ENCODE data around the gene ATL1. TPM values are rescaled to one million over a fixed set of nuclear protein-coding genes. Genes with fewer than 3 reads are reported as not detected.

Gene ATL1
- total and polyA plus RNA-seq, 2 of the 13 experiments (the other 11 are each of a cell fraction or from before 2014, with no cell fraction given), result 0.60 to 0.65 TPM

DNA sequence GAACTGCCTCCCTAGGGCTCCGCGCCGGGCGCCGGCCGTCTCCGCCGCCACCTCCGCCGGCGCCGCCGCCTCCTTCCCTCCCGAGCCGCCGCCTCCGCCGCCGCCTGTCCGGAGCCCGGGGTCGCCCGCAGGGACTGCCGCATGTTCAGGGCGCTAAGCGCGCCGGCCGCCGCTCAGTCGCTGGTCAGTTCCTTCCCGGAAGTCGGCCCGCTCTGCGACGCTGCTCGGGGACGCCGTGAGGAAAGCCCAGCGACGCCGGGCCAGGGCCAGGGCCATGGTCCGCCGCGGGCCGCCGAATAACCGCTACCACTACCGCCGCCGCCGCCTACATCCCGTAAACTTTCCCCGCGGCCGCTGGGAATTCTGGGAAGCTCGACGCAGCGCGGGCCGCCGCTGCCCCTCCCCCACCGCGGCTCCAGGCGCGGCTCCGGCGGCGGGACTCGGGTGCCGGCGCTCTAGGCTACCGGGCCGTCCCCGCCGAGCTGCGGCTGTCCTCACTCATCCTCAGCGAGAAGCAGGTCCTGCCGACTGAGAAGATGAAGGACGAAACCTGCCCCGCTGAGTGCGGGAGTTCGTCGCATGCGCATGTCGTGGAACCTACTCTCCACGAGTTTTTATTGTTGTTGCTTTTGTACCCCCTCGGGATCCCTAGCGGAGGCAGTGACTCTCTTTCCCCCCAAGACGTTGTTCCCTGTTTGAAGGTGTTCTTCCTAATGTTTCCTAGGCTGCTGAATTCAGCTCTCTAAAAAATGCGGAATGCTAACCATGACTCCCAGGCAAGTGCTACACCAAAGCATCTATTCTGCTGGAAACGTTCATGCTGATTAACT is 108.3 kb downstream of the ATL1 start, which contains the start of gene SAV1 (continued):
- TF ChIP-seq, protein P1, sequence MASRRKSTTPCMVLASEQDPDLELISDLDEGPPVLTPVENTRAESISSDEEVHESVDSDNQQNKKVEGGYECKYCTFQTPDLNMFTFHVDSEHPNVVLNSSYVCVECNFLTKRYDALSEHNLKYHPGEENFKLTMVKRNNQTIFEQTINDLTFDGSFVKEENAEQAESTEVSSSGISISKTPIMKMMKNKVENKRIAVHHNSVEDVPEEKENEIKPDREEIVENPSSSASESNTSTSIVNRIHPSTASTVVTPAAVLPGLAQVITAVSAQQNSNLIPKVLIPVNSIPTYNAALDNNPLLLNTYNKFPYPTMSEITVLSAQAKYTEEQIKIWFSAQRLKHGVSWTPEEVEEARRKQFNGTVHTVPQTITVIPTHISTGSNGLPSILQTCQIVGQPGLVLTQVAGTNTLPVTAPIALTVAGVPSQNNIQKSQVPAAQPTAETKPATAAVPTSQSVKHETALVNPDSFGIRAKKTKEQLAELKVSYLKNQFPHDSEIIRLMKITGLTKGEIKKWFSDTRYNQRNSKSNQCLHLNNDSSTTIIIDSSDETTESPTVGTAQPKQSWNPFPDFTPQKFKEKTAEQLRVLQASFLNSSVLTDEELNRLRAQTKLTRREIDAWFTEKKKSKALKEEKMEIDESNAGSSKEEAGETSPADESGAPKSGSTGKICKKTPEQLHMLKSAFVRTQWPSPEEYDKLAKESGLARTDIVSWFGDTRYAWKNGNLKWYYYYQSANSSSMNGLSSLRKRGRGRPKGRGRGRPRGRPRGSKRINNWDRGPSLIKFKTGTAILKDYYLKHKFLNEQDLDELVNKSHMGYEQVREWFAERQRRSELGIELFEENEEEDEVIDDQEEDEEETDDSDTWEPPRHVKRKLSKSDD (CRISPR knock-in tag; IDR thresholded peaks at IDR 0.05; ENCODE audit: low read depth), result no peak
- TF ChIP-seq PRMT3 (CRISPR knock-in tag; IDR thresholded peaks at IDR 0.05; ENCODE audit: borderline replicate concordance, low read depth) (no peak), ATF7-NPFF (CRISPR knock-in tag; IDR thresholded peaks at IDR 0.05; ENCODE audit: low read depth) (peak; percentile 86), HNRNPL (IDR thresholded peaks at IDR 0.05; ENCODE audit: low read depth, low read length) (no peak), GPBP1L1 (CRISPR knock-in tag; IDR thresholded peaks at IDR 0.05) (no peak), BRF2 (CRISPR knock-in tag; IDR thresholded peaks at IDR 0.05) (0 out of 2 replicates have a peak, but pooled peaks have one; percentile 19), MTA3 (CRISPR knock-in tag; IDR thresholded peaks at IDR 0.05) (no peak), SMC3 (IDR thresholded peaks at IDR 0.05; ENCODE audit: low read length) (no peak), ZNF317 (CRISPR knock-in tag; IDR thresholded peaks at IDR 0.05) (no peak), ERF (CRISPR knock-in tag; IDR thresholded peaks at IDR 0.05) (peak; percentile 54; the same call in 1 of the 2 replicates), PAX8 (CRISPR knock-in tag; IDR thresholded peaks at IDR 0.05; ENCODE audit: borderline replicate concordance) (peak; percentile 91; the same call in 1 of the 2 replicates), ZNF10 (CRISPR knock-in tag; IDR thresholded peaks at IDR 0.05; ENCODE audit: borderline replicate concordance, low read depth) (no peak), CBX1 (IDR thresholded peaks at IDR 0.05; ENCODE audit: low read depth) (peak; percentile 30), CREM (IDR thresholded peaks at IDR 0.05) (peak; percentile 39; the same call in 1 of the 2 replicates), CREM (CRISPR knock-in tag; IDR thresholded peaks at IDR 0.05) (no peak), KLF11 (CRISPR knock-in tag; IDR thresholded peaks at IDR 0.05) (no peak), ZNF383 (CRISPR knock-in tag; IDR thresholded peaks at IDR 0.05; ENCODE audit: borderline replicate concordance) (0 out of 2 replicates have a peak, but pooled peaks have one; percentile 71)
- TF ChIP-seq, protein P2, sequence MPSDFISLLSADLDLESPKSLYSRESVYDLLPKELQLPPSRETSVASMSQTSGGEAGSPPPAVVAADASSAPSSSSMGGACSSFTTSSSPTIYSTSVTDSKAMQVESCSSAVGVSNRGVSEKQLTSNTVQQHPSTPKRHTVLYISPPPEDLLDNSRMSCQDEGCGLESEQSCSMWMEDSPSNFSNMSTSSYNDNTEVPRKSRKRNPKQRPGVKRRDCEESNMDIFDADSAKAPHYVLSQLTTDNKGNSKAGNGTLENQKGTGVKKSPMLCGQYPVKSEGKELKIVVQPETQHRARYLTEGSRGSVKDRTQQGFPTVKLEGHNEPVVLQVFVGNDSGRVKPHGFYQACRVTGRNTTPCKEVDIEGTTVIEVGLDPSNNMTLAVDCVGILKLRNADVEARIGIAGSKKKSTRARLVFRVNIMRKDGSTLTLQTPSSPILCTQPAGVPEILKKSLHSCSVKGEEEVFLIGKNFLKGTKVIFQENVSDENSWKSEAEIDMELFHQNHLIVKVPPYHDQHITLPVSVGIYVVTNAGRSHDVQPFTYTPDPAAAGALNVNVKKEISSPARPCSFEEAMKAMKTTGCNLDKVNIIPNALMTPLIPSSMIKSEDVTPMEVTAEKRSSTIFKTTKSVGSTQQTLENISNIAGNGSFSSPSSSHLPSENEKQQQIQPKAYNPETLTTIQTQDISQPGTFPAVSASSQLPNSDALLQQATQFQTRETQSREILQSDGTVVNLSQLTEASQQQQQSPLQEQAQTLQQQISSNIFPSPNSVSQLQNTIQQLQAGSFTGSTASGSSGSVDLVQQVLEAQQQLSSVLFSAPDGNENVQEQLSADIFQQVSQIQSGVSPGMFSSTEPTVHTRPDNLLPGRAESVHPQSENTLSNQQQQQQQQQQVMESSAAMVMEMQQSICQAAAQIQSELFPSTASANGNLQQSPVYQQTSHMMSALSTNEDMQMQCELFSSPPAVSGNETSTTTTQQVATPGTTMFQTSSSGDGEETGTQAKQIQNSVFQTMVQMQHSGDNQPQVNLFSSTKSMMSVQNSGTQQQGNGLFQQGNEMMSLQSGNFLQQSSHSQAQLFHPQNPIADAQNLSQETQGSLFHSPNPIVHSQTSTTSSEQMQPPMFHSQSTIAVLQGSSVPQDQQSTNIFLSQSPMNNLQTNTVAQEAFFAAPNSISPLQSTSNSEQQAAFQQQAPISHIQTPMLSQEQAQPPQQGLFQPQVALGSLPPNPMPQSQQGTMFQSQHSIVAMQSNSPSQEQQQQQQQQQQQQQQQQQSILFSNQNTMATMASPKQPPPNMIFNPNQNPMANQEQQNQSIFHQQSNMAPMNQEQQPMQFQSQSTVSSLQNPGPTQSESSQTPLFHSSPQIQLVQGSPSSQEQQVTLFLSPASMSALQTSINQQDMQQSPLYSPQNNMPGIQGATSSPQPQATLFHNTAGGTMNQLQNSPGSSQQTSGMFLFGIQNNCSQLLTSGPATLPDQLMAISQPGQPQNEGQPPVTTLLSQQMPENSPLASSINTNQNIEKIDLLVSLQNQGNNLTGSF (CRISPR knock-in tag; IDR thresholded peaks at IDR 0.05), result no peak; the same call in 1 of the 2 replicates

Data from HepG2 (cell line).